HUES64 (cell line): ENCODE data around the gene SLC10A7.

Source experiments
- H3K27ac ChIP-seq: 2 replicates; pipeline ENCODE4 v1.7.0; 2013; ENCODE audit warnings: low read depth, low read length, inconsistent platforms
- H3K27me3 ChIP-seq: 2 replicates; pipeline ENCODE4 v1.6.1; 2013; ENCODE audit warnings: mild to moderate bottlenecking, low read length; ENCODE audit not compliant: insufficient read depth
- H3K36me3 ChIP-seq: 2 replicates; pipeline ENCODE4 v1.6.1; 2013; ENCODE audit warnings: mild to moderate bottlenecking, low read length; ENCODE audit not compliant: insufficient read depth
- H3K4me1 ChIP-seq: 2 replicates; pipeline ENCODE4 v1.6.1; 2013; ENCODE audit warnings: mild to moderate bottlenecking, low read length, moderate library complexity; ENCODE audit not compliant: insufficient read depth
- H3K4me3 ChIP-seq: 2 replicates; pipeline ENCODE4 v1.5.1; 2013; ENCODE audit warnings: mild to moderate bottlenecking, low read length, moderate library complexity
- H3K9ac ChIP-seq: 2 replicates; pipeline ENCODE4 v1.6.1; 2013; ENCODE audit warnings: mild to moderate bottlenecking, low read depth, low read length
- H3K9me3 ChIP-seq: 2 replicates; pipeline ENCODE4 v1.6.1; 2013; ENCODE audit warnings: low read depth, low read length; ENCODE audit not compliant: insufficient read depth
- WGBS: fragments of 150-250, 120-280 bp; methylation state at CpG from one replicate; pipeline ENCODE4 v1.1.7; 2013; ENCODE audit warnings: missing lambda C conversion rate; 5-methylcytosine and 5-hydroxymethylcytosine counted together

Gene SLC10A7

DNA sequence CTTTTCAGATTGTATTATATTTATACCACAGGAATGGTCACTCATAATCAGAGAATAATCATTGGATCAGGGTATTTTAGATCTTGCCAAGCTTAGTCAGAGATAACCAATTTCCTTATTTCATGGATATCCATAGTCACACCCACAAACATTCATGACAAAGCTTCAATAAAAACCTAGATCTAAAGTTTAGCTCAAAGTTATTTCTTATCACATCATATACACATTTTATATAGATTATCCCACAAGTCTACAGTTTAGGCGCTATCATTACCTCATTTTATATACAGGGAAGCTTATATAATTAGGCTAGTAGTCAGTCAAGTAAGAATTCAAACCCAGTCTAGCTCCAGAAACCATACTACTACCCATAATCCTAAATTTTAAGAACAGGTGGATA lies 82.3 kb downstream of the SLC10A7 start:
- WGBS: 83% methylated on average over 1 of the region's 1 CpG
- H3K27ac ChIP-seq: no peak overlapping the region
- no peak overlapping the region for H3K4me3 ChIP-seq
- H3K9me3 ChIP-seq: no peaks in the 10 kb centered on the region
- no peaks in the 10 kb centered on the region for H3K36me3 ChIP-seq
- H3K9ac ChIP-seq: no peak overlapping the region
- peaks cover 34% of the 10 kb centered on the region for H3K4me1 ChIP-seq
- H3K27me3 ChIP-seq: no peaks in the 10 kb centered on the region

DNA sequence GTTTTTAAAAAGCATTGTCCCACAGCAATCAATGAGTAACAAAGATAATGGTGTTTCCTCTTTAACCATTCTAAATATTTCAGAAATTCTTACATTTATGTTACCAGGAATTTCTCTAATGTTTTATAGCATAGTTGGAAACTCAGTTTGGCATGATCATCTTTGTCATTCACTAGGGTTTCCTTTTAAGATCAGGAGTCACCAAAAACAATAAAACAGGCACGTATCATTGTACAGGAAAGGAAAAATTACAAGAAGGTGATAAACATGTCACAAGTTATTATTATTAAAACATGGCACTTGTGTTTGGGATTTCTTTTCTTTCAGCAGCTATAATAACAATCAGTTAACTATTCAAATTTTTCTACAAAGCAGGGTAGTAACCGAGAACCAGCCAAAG lies 84.0 kb downstream of the SLC10A7 start:
- 82% methylated on average over 1 of the region's 2 CpGs for WGBS

DNA sequence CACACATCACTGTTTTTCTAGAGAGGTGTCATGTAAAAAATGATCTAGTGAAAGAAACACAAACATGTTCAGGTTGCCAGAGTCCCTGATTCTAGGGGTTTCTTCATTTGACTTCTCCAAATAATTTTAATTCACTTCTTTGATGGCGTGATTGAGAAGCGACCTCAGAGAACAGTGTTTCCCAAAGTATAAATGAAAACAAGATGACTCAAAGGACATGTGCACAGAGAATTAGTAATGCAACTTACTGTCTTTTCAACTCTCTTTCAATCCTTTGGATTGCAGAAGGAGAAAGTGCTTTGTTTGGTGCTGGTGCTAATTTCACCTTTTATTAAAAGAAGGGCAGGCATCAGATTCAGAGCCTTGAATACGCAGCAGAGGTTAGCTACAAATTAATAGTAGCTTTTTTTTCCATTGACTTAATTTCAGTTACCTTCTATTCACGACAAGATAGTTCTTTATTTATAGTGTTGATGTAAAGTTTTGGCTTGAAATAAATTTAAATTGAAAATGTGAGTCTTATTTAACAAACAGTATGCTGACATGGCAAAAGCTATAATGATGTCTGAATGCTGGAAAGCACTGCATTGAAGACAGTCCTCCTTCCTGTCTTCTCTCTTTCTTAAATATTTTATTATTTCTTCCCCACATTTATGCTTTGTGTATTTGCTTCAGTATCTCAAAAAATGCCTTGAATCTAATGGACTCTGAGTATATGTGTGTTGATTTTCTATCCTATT lies 85.1 kb downstream of the SLC10A7 start:
- H3K4me1 ChIP-seq: peaks cover 26% of the 10 kb centered on the region
- no peaks in the 10 kb centered on the region for H3K36me3 ChIP-seq
- 94% methylated on average over 3 of the region's 4 CpGs for WGBS
- H3K4me3 ChIP-seq: no peak overlapping the region
- no peak overlapping the region for H3K27ac ChIP-seq
- H3K27me3 ChIP-seq: no peaks in the 10 kb centered on the region
- H3K9me3 ChIP-seq: no peaks in the 10 kb centered on the region
- no peak overlapping the region for H3K9ac ChIP-seq

More for the DNA sequence above, 84.0 kb downstream of the SLC10A7 start:
- H3K4me1 ChIP-seq: peaks cover 32% of the 10 kb centered on the region
- no peak overlapping the region for H3K4me3 ChIP-seq
- H3K27me3 ChIP-seq: no peaks in the 10 kb centered on the region
- H3K9me3 ChIP-seq: no peaks in the 10 kb centered on the region
- no peak overlapping the region for H3K9ac ChIP-seq
- no peaks in the 10 kb centered on the region for H3K36me3 ChIP-seq
- H3K27ac ChIP-seq: no peak overlapping the region

DNA sequence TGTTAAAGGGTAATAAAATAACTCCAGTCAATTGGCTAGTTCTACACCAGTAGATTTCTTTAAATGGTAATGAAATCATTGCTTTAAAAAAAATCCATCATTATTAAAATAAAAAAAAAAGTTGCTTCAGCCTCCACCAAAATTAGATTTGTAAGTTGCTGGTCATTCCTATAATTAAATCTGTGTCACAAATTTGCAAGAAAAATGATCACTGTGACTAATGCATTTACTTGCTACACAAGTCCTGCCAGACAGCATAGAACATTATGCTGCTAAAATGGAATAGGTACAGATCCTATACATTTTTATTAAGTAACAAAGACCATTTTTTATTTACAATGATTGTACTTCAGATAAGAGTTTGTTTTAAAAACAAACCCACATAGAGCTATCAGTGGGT lies 85.8 kb downstream of the SLC10A7 start:
- no peak overlapping the region for H3K27ac ChIP-seq
- no peaks in the 10 kb centered on the region for H3K9me3 ChIP-seq
- no peaks in the 10 kb centered on the region for H3K27me3 ChIP-seq
- H3K9ac ChIP-seq: no peak overlapping the region
- H3K36me3 ChIP-seq: no peaks in the 10 kb centered on the region
- H3K4me1 ChIP-seq: peaks cover 26% of the 10 kb centered on the region
- H3K4me3 ChIP-seq: no peak overlapping the region

DNA sequence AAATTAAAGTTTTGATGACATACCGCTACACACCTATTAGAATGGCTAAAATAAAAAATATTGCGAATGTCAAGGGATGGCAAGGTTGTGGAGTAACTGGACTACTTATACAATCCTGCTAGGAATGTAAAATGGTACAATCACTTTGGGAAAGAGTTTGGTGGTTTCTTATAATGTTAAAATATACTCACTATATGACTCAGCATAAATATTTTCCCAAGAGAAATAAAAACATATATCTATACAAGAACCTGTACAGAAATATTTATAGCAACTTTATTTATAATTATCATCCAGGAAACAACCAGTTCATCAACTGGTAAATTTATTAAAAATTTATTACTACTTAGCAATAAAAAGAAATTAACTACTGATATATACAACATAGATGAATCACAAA lies 89.7 kb downstream of the SLC10A7 start:
- H3K9ac ChIP-seq: no peak overlapping the region
- H3K27ac ChIP-seq: no peak overlapping the region
- H3K27me3 ChIP-seq: no peaks in the 10 kb centered on the region
- no CpG with 5 or more reads among the region's 2 CpGs for WGBS
- H3K9me3 ChIP-seq: no peaks in the 10 kb centered on the region
- peaks cover 9% of the 10 kb centered on the region for H3K4me1 ChIP-seq
- H3K36me3 ChIP-seq: no peaks in the 10 kb centered on the region
- no peak overlapping the region for H3K4me3 ChIP-seq

DNA sequence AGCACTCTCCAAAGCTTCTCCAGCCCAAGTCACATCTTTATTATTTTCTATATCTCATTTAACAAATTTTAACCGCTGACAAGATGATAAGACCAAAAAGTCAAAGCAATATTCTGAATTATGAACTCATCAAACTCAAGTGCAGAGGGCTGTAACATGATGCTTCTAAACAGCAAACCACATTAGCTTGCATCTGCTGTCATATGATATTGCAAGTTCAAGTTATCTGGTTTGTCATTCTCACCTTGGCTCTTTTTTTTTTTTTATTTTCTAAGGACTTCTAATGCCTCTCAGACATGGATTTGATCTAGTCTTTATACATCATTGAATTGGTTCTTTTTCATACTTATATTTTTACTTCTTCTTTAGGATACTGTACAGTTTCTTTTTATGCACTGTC lies 93.4 kb downstream of the SLC10A7 start:
- no peak overlapping the region for H3K4me3 ChIP-seq
- no peaks in the 10 kb centered on the region for H3K27me3 ChIP-seq
- no peak overlapping the region for H3K9ac ChIP-seq
- no peaks in the 10 kb centered on the region for H3K9me3 ChIP-seq
- H3K36me3 ChIP-seq: no peaks in the 10 kb centered on the region
- WGBS: 100% methylated on average over 1 of the region's 1 CpG
- H3K4me1 ChIP-seq: no peaks in the 10 kb centered on the region
- H3K27ac ChIP-seq: no peak overlapping the region

DNA sequence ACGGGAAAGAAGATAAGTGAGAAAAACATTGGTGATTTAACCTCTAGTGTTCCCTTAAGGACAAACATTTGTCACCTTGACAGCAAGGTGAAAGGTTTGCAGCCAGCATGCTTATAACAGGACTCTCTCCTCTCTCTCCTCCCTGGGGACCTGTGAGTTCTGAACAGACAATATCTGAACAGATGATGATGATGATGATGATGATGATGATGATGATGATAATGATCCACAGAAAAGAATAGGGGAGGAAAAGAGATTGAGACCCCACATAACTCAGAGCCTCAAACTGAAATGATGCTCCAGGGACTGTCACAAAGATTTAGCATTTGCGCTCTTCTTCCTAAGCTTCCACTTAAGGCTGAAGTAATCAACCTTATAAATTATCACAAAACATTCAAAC lies 103.9 kb downstream of the SLC10A7 start:
- Histone ChIP-seq H3K27me3 (no peaks in the 10 kb centered on the region), H3K27ac (no peak overlapping the region), H3K9ac (no peak overlapping the region), H3K36me3 (no peaks in the 10 kb centered on the region), H3K4me1 (peaks cover 7% of the 10 kb centered on the region; the same call in 1 of the 2 replicates), H3K9me3 (no peaks in the 10 kb centered on the region), H3K4me3 (no peak overlapping the region)
- WGBS: 91% methylated on average over 2 of the region's 2 CpGs

DNA sequence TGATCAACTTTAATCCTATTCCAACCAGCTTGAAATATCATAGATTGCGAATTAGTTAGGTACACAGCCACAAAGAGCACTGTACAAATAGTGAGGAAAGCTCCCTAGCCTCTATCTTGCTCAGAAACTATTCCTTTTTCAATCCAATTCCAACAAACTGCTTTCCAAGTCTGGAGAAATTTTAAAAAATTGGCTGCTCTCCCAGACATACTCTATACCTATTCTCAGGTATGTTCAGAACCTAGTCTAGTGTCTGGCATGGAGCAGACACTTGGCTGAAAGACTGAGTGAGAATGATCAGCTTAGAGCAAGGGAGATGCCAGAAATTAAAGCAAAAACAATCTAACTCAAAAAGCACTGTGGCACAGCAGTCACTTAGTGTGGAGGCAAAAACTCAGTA lies 105.9 kb downstream of the SLC10A7 start:
- H3K9me3 ChIP-seq: no peaks in the 10 kb centered on the region
- H3K36me3 ChIP-seq: no peaks in the 10 kb centered on the region
- no peak overlapping the region for H3K27ac ChIP-seq
- H3K4me1 ChIP-seq: peaks cover 7% of the 10 kb centered on the region; the same call in 1 of the 2 replicates
- H3K27me3 ChIP-seq: no peaks in the 10 kb centered on the region
- no peak overlapping the region for H3K4me3 ChIP-seq
- 85% methylated on average over 1 of the region's 1 CpG for WGBS
- no peak overlapping the region for H3K9ac ChIP-seq

DNA sequence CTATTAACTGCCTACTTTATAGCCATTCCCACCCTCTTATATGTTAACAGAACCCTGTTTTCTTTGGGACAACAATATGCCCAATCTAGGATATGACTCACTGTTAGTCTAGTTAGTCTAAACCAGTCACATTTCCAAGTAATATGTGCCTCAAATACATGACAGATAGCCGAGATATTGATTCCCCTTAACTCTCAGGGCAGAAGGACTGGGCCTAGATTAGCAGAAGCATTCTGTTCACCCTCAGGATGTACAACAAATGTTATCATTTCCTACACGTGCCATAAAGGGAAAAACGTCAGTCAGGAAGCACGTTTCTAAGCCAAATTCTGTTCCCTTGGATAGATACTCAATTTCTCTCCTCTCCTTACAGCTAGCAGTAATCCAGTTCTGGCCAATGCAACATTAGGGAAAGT lies 114.1 kb downstream of the SLC10A7 start:
- Histone ChIP-seq H3K36me3 (no peaks in the 10 kb centered on the region), H3K4me1 (no peaks in the 10 kb centered on the region), H3K27me3 (no peaks in the 10 kb centered on the region), H3K9me3 (no peaks in the 10 kb centered on the region), H3K4me3 (no peak overlapping the region), H3K27ac (no peak overlapping the region), H3K9ac (no peak overlapping the region)
- WGBS: 91% methylated on average over 4 of the region's 4 CpGs

DNA sequence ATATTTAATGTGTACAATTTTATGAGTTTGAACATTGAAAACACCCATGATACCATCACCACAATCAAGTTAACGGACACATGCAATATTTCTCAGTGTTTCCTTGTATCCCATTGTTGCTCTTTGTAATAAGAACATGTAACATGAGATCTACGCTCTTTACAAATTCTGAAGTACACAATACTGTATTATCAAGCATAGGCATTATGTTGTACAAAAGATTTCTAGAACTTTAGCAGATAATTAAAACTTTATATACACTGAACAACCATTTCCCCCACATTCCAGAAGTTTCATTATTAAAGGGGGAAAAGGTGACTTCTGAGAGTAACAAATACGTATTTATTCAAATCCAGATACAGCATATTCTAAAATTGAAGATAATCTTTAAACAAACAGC lies 114.5 kb downstream of the SLC10A7 start:
- H3K27me3 ChIP-seq: no peaks in the 10 kb centered on the region
- 97% methylated on average over 3 of the region's 3 CpGs for WGBS
- no peaks in the 10 kb centered on the region for H3K9me3 ChIP-seq
- no peak overlapping the region for H3K4me3 ChIP-seq
- no peak overlapping the region for H3K27ac ChIP-seq
- H3K4me1 ChIP-seq: no peaks in the 10 kb centered on the region
- no peaks in the 10 kb centered on the region for H3K36me3 ChIP-seq
- H3K9ac ChIP-seq: no peak overlapping the region

DNA sequence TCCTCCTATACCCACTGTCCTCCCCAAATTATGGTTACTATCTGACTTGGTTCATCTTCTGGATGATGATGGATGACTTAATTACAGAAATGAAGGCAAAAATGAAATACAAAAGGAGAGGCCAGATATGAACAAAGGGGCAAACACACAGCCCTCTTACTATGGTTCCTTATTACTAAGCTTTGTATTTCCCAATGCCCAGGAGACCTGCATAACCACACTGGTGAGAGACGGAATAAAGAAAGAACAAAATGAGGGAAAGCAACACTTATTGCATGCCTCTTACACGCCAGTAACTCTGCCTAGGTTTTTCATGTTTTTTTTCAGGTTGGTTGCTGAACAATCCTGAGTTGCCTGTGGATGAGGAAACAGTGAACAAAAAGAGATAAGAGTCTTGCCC lies 120.5 kb downstream of the SLC10A7 start:
- no peaks in the 10 kb centered on the region for H3K9me3 ChIP-seq
- H3K4me3 ChIP-seq: no peak overlapping the region
- no peaks in the 10 kb centered on the region for H3K27me3 ChIP-seq
- no peaks in the 10 kb centered on the region for H3K4me1 ChIP-seq
- no peaks in the 10 kb centered on the region for H3K36me3 ChIP-seq
- WGBS: 94% methylated on average over 2 of the region's 2 CpGs
- H3K27ac ChIP-seq: no peak overlapping the region
- no peak overlapping the region for H3K9ac ChIP-seq

DNA sequence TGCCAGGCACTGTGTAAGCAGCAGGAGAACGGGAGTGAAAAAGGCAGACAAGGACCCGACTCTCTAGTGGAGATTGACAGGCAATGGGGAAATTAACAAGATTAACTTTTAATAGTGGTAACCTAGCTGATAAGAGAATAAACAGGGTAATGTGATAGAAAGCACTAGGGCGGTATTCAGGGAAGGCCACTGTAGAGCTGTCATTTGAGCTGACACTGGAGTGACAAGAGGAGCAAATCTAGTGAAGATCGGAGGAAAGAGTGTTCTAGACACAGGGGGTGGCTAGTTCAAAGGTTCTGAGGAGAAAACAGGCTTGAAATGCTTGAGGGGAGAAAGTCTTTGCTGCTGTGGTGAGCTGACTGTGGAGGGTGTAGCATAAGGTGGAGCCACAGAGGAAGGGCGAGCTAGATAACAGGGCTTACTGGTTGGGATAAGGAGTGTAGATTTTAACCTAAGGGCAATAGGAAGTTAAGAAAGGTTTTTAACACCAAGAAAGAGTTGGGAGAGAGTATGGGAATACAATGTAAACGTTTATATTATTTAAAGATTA lies 122.8 kb downstream of the SLC10A7 start:
- Histone ChIP-seq H3K27ac (no peak overlapping the region), H3K4me1 (no peaks in the 10 kb centered on the region), H3K4me3 (no peak overlapping the region), H3K27me3 (no peaks in the 10 kb centered on the region), H3K9me3 (no peaks in the 10 kb centered on the region), H3K36me3 (no peaks in the 10 kb centered on the region), H3K9ac (no peak overlapping the region)
- WGBS: 80% methylated on average over 5 of the region's 6 CpGs
